ENCODE measurements around the gene DLG2.

Gene DLG2

GRCh38 chr11:84247926-84248325 lies 1379.2 kb downstream of the DLG2 start:
- TF ChIP-seq POLR2AphosphoS5 (IDR thresholded peaks at IDR 0.05; ENCODE audit: low read depth, low read length): no peak
- TF ChIP-seq REST (IDR thresholded peaks at IDR 0.05; ENCODE audit: insufficient read depth in 1 of 2, low read depth in 2 of 2, low read length in 2 of 2): no peak
- no peak for TF ChIP-seq FOXP2 (optimal IDR thresholded peaks at IDR 0.05; ENCODE audit: borderline replicate concordance, extremely low read depth, extremely low read length, insufficient read depth)
- TF ChIP-seq SIN3A (IDR thresholded peaks at IDR 0.05; ENCODE audit: borderline replicate concordance, insufficient read depth, low read length): no peak
- no peak for TF ChIP-seq TAF1 (IDR thresholded peaks at IDR 0.05; ENCODE audit: borderline replicate concordance, insufficient read depth, low read length)

GRCh38 chr11:84247129-84247528 lies 1380.0 kb downstream of the DLG2 start:
- no peak for TF ChIP-seq SIN3A (IDR thresholded peaks at IDR 0.05; ENCODE audit: borderline replicate concordance, insufficient read depth, low read length)
- no peak for TF ChIP-seq REST (IDR thresholded peaks at IDR 0.05; ENCODE audit: insufficient read depth in 1 of 2, low read depth in 2 of 2, low read length in 2 of 2)
- no peak for TF ChIP-seq TAF1 (IDR thresholded peaks at IDR 0.05; ENCODE audit: borderline replicate concordance, insufficient read depth, low read length)
- TF ChIP-seq FOXP2 (optimal IDR thresholded peaks at IDR 0.05; ENCODE audit: borderline replicate concordance, extremely low read depth, extremely low read length, insufficient read depth): no peak
- TF ChIP-seq POLR2AphosphoS5 (IDR thresholded peaks at IDR 0.05; ENCODE audit: low read depth, low read length): no peak

GRCh38 chr11:84243629-84244263 lies 1383.4 kb downstream of the DLG2 start:
- TF ChIP-seq FOXP2 (optimal IDR thresholded peaks at IDR 0.05; ENCODE audit: borderline replicate concordance, extremely low read depth, extremely low read length, insufficient read depth) (no peak), SIN3A (IDR thresholded peaks at IDR 0.05; ENCODE audit: borderline replicate concordance, insufficient read depth, low read length) (no peak), REST (IDR thresholded peaks at IDR 0.05; ENCODE audit: insufficient read depth in 1 of 2, low read depth in 2 of 2, low read length in 2 of 2) (no peak)

GRCh38 chr11:84241343-84242131 lies 1385.6 kb downstream of the DLG2 start:
- no peak for TF ChIP-seq FOXP2 (optimal IDR thresholded peaks at IDR 0.05; ENCODE audit: borderline replicate concordance, extremely low read depth, extremely low read length, insufficient read depth)
- no peak for TF ChIP-seq SIN3A (IDR thresholded peaks at IDR 0.05; ENCODE audit: borderline replicate concordance, insufficient read depth, low read length)
- no peak for TF ChIP-seq REST (IDR thresholded peaks at IDR 0.05; ENCODE audit: insufficient read depth in 1 of 2, low read depth in 2 of 2, low read length in 2 of 2)
- no peak for TF ChIP-seq TAF1 (IDR thresholded peaks at IDR 0.05; ENCODE audit: borderline replicate concordance, insufficient read depth, low read length)
- TF ChIP-seq POLR2AphosphoS5 (IDR thresholded peaks at IDR 0.05; ENCODE audit: low read depth, low read length): no peak
